ENCODE results near the gene STXBP2. TPM values are rescaled to one million over a fixed set of nuclear protein-coding genes. Genes with fewer than 3 reads are reported as not detected.

STXBP2 gene
- total RNA-seq, 1 experiment from 2014 or later, result 92.5 TPM

- H4K8ac ChIP-seq (replicated peaks; ENCODE audit: insufficient read length, low read depth, low read length), result no peak overlapping the region
- H3K9me3 Mint-ChIP-seq, result peaks cover 0 to 4% of the 10 kb centered on the region in 2 experiments; a peak in 3 of 5 replicates
- TF ChIP-seq CTCF (conservative IDR thresholded peaks at IDR 0.05), result no peak
- no peak overlapping the region for H3K23ac ChIP-seq (ENCODE audit: insufficient read length, low read depth, low read length)
- no peak overlapping the region for H3K4ac ChIP-seq (ENCODE audit: low read depth, low read length)
- H3K9me3 ChIP-seq (ENCODE audit: control insufficient read depth, low read depth, low read length), result no peaks in the 10 kb centered on the region
- H2BK20ac ChIP-seq (ENCODE audit: low read depth, low read length, poor library complexity, severe bottlenecking), result no peak overlapping the region
- no peak overlapping the region for H2AFZ ChIP-seq (ENCODE audit: low read length)
- no peak overlapping the region for H2AK5ac ChIP-seq (ENCODE audit: insufficient read length, low read length)
- no peaks in the 10 kb centered on the region for H3K79me1 ChIP-seq (ENCODE audit: insufficient read depth, low read depth, low read length, poor library complexity, severe bottlenecking)
- no peak overlapping the region for H4K5ac ChIP-seq (ENCODE audit: insufficient read length, low read depth, low read length)
- no peak overlapping the region for H3K14ac ChIP-seq (ENCODE audit: insufficient read depth, low read length)
- peaks cover 10 to 22% of the 10 kb centered on the region in 2 experiments for H3K4me1 Mint-ChIP-seq
- H3K27ac ChIP-seq (ENCODE audit: insufficient read length, low read depth, low read length), result no peak overlapping the region
- H3K79me2 ChIP-seq (ENCODE audit: insufficient read depth, low read length), result no peaks in the 10 kb centered on the region
- peaks cover 4 to 6% (median 5%) of the 10 kb centered on the region in 3 experiments for H3K36me3 Mint-ChIP-seq (ENCODE audit: insufficient read depth in 1 of 3, low read depth in 3 of 3)
- no peak for DNase-seq
- H2BK5ac ChIP-seq (ENCODE audit: insufficient read length, low read length), result no peak overlapping the region
- H3K18ac ChIP-seq (ENCODE audit: insufficient read length, low read depth, low read length), result no peak overlapping the region
- H2BK120ac ChIP-seq (ENCODE audit: low read depth, low read length, poor library complexity, severe bottlenecking), result no peak overlapping the region
- H3K27me3 ChIP-seq (ENCODE audit: insufficient read depth, low read length), result no peaks in the 10 kb centered on the region
- no peak overlapping the region for H4K91ac ChIP-seq (ENCODE audit: insufficient read length, low read depth, low read length)
- no peak overlapping the region for H3T11ph ChIP-seq (ENCODE audit: low read length)
- H3K23me2 ChIP-seq (ENCODE audit: insufficient read length, low read depth, low read length, poor library complexity, severe bottlenecking), result peaks cover 7% of the 10 kb centered on the region
- H2BK15ac ChIP-seq (ENCODE audit: low read depth, low read length), result no peak overlapping the region
- no peaks in the 10 kb centered on the region for H4K20me1 ChIP-seq (ENCODE audit: control insufficient read depth, insufficient read depth, insufficient read length)
- WGBS (ENCODE audit: extremely low coverage, insufficient read length, low lambda C conversion rate), result no CpG with 5 or more reads among the region's 12 CpGs
- H3K4me3 Mint-ChIP-seq, result no peak overlapping the region
- H3K56ac ChIP-seq (ENCODE audit: insufficient read length, low read depth, low read length), result no peak overlapping the region
- no peak overlapping the region for H2BK12ac ChIP-seq (ENCODE audit: insufficient read length, low read depth, low read length)
- no peak overlapping the region for H3K4me2 ChIP-seq (ENCODE audit: insufficient read depth, insufficient read length, low read length)
- no peaks in the 10 kb centered on the region for H3K4me1 ChIP-seq (ENCODE audit: insufficient read depth, low read length)
- H3K27me3 Mint-ChIP-seq (ENCODE audit: low read depth), result peaks cover 62% of the 10 kb centered on the region
- no peak overlapping the region for H3K9ac ChIP-seq (ENCODE audit: extremely low read depth, insufficient read length, low read length)
- peak overlapping the region in 1 of 3 experiments; percentile 49; a peak in 1 of 7 replicates for H3K27ac Mint-ChIP-seq
Measured at GRCh38 chr19:7677669-7678311, 40.9 kb downstream of the STXBP2 start.
